Aorta (tissue), 5 donors: ENCODE results near the gene CDC42SE2. TPM values are rescaled to one million over a fixed set of nuclear protein-coding genes. Genes with fewer than 3 reads are reported as not detected.
"Not testable (repeated sequence)": the region's sequence is repeated elsewhere in the genome, so short reads cannot be mapped to it uniquely, and the experiment has no call there.

Experiments used
- ATAC-seq: fragments of 200-7000 bp; cut with Tn5 transposase; one replicate; pipeline ENCODE4 v1.9.1; 2022; ENCODE audit warnings: moderate library complexity; ENCODE audit not compliant: low FRiP score
- DNase-seq, 2 donors: peaks; one replicate each; pipeline ENCODE4 v3.0.0-alpha.2; 2020
- H3K27ac ChIP-seq, 2 donors: one replicate each; pipeline ENCODE4 v1.5.1; 2013; ENCODE audit warnings: low read length in 2 of 2, mild to moderate bottlenecking in 2 of 2, moderate library complexity in 2 of 2, control low read depth in 1 of 2, inconsistent platforms in 1 of 2, low read depth in 1 of 2
- H3K27me3 ChIP-seq, 2 donors: one replicate each; pipeline ENCODE4 v1.6.1; 2013; ENCODE audit warnings: control low read depth in 1 of 2, low read length in 1 of 2, mild to moderate bottlenecking in 1 of 2, moderate library complexity in 1 of 2; ENCODE audit not compliant: insufficient read depth in 2 of 2, control insufficient read depth in 1 of 2
- H3K36me3 ChIP-seq, 2 donors: one replicate each; pipeline ENCODE4 v1.6.1; 2013; ENCODE audit warnings: control low read depth in 1 of 2, low read length in 1 of 2, mild to moderate bottlenecking in 1 of 2; ENCODE audit not compliant: insufficient read depth in 2 of 2, control insufficient read depth in 1 of 2
- H3K4me1 ChIP-seq, 2 donors: one replicate each; pipeline ENCODE4 v1.6.1; 2013; ENCODE audit warnings: low read length in 2 of 2, control low read depth in 1 of 2, mild to moderate bottlenecking in 1 of 2, moderate library complexity in 1 of 2; ENCODE audit not compliant: insufficient read depth in 2 of 2, control insufficient read depth in 1 of 2
- H3K4me3 ChIP-seq, 2 donors: one replicate each; pipeline ENCODE4 v1.5.1; 2013; ENCODE audit warnings: low read length in 2 of 2, control low read depth in 1 of 2, mild to moderate bottlenecking in 1 of 2
- H3K9me3 ChIP-seq: one replicate; pipeline ENCODE4 v1.6.1; 2013; ENCODE audit warnings: mild to moderate bottlenecking, low read length; ENCODE audit not compliant: control insufficient read depth
- WGBS, 2 donors: extraction: QIAGEN DNeasy Blood & Tissue Kit; methylation state at CpG; one replicate each; pipeline ENCODE4 v1.1.7; 2013; 5-methylcytosine and 5-hydroxymethylcytosine counted together
- intact Hi-C, 2 donors: fragments of 100-400 bp; cut with DNase I; formaldehyde crosslinking; loops; one replicate each; pipeline versions ENCODE4 v1.14.2 to v1.15.0; 2022
- polyA plus RNA-seq, 2 donors: library from polyadenylated mRNA; stranded (reverse); fragments of 200-250 nt; gene quantifications; one replicate each; pipeline ENCODE4 v1.2.3, GENCODE V29; 2013
- total RNA-seq, 2 donors: library from RNA; stranded (reverse); fragmentation: NEBNext Ultra II Directional; extraction: Animal tissue kit (Norgen Biotek cat#: 25700); gene quantifications; one replicate each; pipeline ENCODE4 v1.2.1, GENCODE V29; 2021
- donor health status: healthy with polysubstance abuse.
- donor health status: Bipolar disorder and iron deficiency.
- donor health status: DM: no; HTN: no; CAD: no.
- donor health status: DM: no; HTN: no; CAD: no.
- donor health status: DM: yes; HTN: yes; CAD: no.

Gene CDC42SE2
- total and polyA plus RNA-seq, 4 donors: 12.1 to 30.2 (median 23.0) TPM

GRCh38 chr5:131242728-131243255 is 21.1 kb upstream of the CDC42SE2 start:
- Histone ChIP-seq H3K9me3 (no peaks in the 10 kb centered on the region), H3K4me1 (no peaks in the 10 kb centered on the region), H3K27me3 (no peaks in the 10 kb centered on the region), H3K27ac (no peak overlapping the region), H3K36me3 (no peaks in the 10 kb centered on the region), H3K4me3 (no peak overlapping the region)
- no peak for ATAC-seq
- no peak for DNase-seq
- intact Hi-C loops: no loop called here

- no peak for ATAC-seq
- intact Hi-C loops: no loop called here
- no peak for DNase-seq
- Histone ChIP-seq H3K4me1 (no peaks in the 10 kb centered on the region), H3K9me3 (no peaks in the 10 kb centered on the region), H3K36me3 (no peaks in the 10 kb centered on the region), H3K27ac (no peak overlapping the region), H3K4me3 (no peak overlapping the region), H3K27me3 (no peaks in the 10 kb centered on the region)
Observed at GRCh38 chr5:131245312-131245711, 18.5 kb upstream of the CDC42SE2 start.

- ATAC-seq (no peak), DNase-seq (no peak)
- Histone ChIP-seq H3K4me1 (no peaks in the 10 kb centered on the region), H3K4me3 (no peak overlapping the region), H3K27ac (no peak overlapping the region), H3K27me3 (no peaks in the 10 kb centered on the region), H3K36me3 (no peaks in the 10 kb centered on the region), H3K9me3 (no peaks in the 10 kb centered on the region)
- WGBS, 2 donors: 93 to 97% methylated on average over 2 of the region's 2 CpGs
- intact Hi-C loops: no loop called here
Observed at GRCh38 chr5:131245948-131246347, 17.9 kb upstream of the CDC42SE2 start.

GRCh38 chr5:131246504-131246903 is 17.3 kb upstream of the CDC42SE2 start:
- no peaks in the 10 kb centered on the region for H3K4me1 ChIP-seq
- intact Hi-C loops: no loop called here
- DNase-seq (no peak), ATAC-seq (no peak)
- no peak overlapping the region for H3K27ac ChIP-seq
- H3K27me3 ChIP-seq: no peaks in the 10 kb centered on the region
- no peaks in the 10 kb centered on the region for H3K9me3 ChIP-seq
- no peaks in the 10 kb centered on the region for H3K36me3 ChIP-seq
- WGBS, 2 donors: 94 to 96% methylated on average over 4 of the region's 4 CpGs
- no peak overlapping the region for H3K4me3 ChIP-seq

GRCh38 chr5:131250751-131251475 is 12.9 kb upstream of the CDC42SE2 start:
- no peak overlapping the region for H3K27ac ChIP-seq
- no peak overlapping the region for H3K4me3 ChIP-seq
- no peaks in the 10 kb centered on the region for H3K9me3 ChIP-seq
- intact Hi-C loops: no loop called here
- no peak for DNase-seq
- no peaks in the 10 kb centered on the region for H3K36me3 ChIP-seq
- WGBS, 2 donors: 90 to 91% methylated on average over 3 of the region's 3 CpGs
- ATAC-seq: no peak
- no peaks in the 10 kb centered on the region for H3K4me1 ChIP-seq
- H3K27me3 ChIP-seq: no peaks in the 10 kb centered on the region

- Histone ChIP-seq H3K27ac (no peak overlapping the region), H3K4me1 (no peaks in the 10 kb centered on the region), H3K9me3 (no peaks in the 10 kb centered on the region), H3K27me3 (no peaks in the 10 kb centered on the region), H3K4me3 (no peak overlapping the region), H3K36me3 (no peaks in the 10 kb centered on the region)
- intact Hi-C loops: no loop called here
- DNase-seq (peak in 1 of 2 donors; percentile 81), ATAC-seq (peak; percentile 69)
- 76 to 80% methylated on average over 6 of the region's 6 CpGs for WGBS, 2 donors
Observed at GRCh38 chr5:131252824-131253171, 11.1 kb upstream of the CDC42SE2 start.

GRCh38 chr5:131254025-131254424 is 9.8 kb upstream of the CDC42SE2 start:
- H3K4me1 ChIP-seq, H3K36me3 ChIP-seq, DNase-seq, H3K9me3 ChIP-seq, ATAC-seq, H3K27me3 ChIP-seq, intact Hi-C loops, H3K4me3 ChIP-seq, H3K27ac ChIP-seq: not testable (repeated sequence)
- 92 to 93% methylated on average over 10 of the region's 10 CpGs for WGBS, 2 donors

- ATAC-seq (no peak), DNase-seq (no peak)
- no peaks in the 10 kb centered on the region for H3K36me3 ChIP-seq
- WGBS, 2 donors: 87% methylated on average over 2 of the region's 2 CpGs
- intact Hi-C loops: no loop called here
- H3K4me1 ChIP-seq: no peaks in the 10 kb centered on the region
- no peaks in the 10 kb centered on the region for H3K27me3 ChIP-seq
- H3K27ac ChIP-seq: no peak overlapping the region
- H3K9me3 ChIP-seq: no peaks in the 10 kb centered on the region
- H3K4me3 ChIP-seq: no peak overlapping the region
Observed at GRCh38 chr5:131254741-131255140, 9.1 kb upstream of the CDC42SE2 start.

GRCh38 chr5:131256507-131256823 is 7.4 kb upstream of the CDC42SE2 start:
- Histone ChIP-seq H3K36me3 (no peaks in the 10 kb centered on the region), H3K9me3 (no peaks in the 10 kb centered on the region), H3K27me3 (no peaks in the 10 kb centered on the region), H3K4me3 (no peak overlapping the region), H3K4me1 (peaks cover 0 to under 1% of the 10 kb centered on the region in 2 donors), H3K27ac (no peak overlapping the region)
- 88 to 92% methylated on average over 2 of the region's 2 CpGs for WGBS, 2 donors
- intact Hi-C loops: no loop called here
- ATAC-seq (no peak), DNase-seq (no peak)
